Keratinocyte (primary cell): Measurements from ENCODE around the gene RAMAC.

Source experiments
- EZH2 ChIP-seq: IDR thresholded peaks from one replicate; pipeline ENCODE4 v1.6.1; 2012; ENCODE audit warnings: inconsistent platforms, mild to moderate bottlenecking, low read length, moderate library complexity
- TF ChIP-seq, protein P1 (sequence below), 3 experiments: IDR thresholded peaks in 1 of 3; conservative IDR thresholded peaks in 1 of 3; optimal IDR thresholded peaks in 1 of 3; 2 replicates in 2 of 3; 3 replicates in 1 of 3; pipeline versions ENCODE3 to v1.5.1; 2011; ENCODE audit warnings: low read length in 3 of 3, mild to moderate bottlenecking in 3 of 3, moderate library complexity in 2 of 3, control low read depth in 1 of 3, inconsistent platforms in 1 of 3; ENCODE audit not compliant: insufficient read depth in 2 of 3; ENCODE audit errors: extremely low read depth in 1 of 3

GRCh38 chr15:82951472-82952157 is 34.4 kb upstream of the RAMAC start:
- TF ChIP-seq, protein P1, sequence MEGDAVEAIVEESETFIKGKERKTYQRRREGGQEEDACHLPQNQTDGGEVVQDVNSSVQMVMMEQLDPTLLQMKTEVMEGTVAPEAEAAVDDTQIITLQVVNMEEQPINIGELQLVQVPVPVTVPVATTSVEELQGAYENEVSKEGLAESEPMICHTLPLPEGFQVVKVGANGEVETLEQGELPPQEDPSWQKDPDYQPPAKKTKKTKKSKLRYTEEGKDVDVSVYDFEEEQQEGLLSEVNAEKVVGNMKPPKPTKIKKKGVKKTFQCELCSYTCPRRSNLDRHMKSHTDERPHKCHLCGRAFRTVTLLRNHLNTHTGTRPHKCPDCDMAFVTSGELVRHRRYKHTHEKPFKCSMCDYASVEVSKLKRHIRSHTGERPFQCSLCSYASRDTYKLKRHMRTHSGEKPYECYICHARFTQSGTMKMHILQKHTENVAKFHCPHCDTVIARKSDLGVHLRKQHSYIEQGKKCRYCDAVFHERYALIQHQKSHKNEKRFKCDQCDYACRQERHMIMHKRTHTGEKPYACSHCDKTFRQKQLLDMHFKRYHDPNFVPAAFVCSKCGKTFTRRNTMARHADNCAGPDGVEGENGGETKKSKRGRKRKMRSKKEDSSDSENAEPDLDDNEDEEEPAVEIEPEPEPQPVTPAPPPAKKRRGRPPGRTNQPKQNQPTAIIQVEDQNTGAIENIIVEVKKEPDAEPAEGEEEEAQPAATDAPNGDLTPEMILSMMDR (optimal IDR thresholded peaks at IDR 0.05 in 1 of 3, IDR thresholded peaks at IDR 0.05 in 1 of 3, conservative IDR thresholded peaks at IDR 0.05 in 1 of 3; ENCODE audit: extremely low read depth in 1 of 3, insufficient read depth in 2 of 3, low read length in 3 of 3), result no peak
- peak; percentile 39 for TF ChIP-seq EZH2
